Vagina (tissue), 2 donors: ENCODE measurements around the gene ELN.

Source experiments
- CTCF ChIP-seq, 3 experiments: fragments of 450-650 bp in 2 of 3; fragments of 200-600 bp in 1 of 3; sonication (generic) in 1 of 3; IDR thresholded peaks; one replicate each; pipeline ENCODE4 v1.5.1; 2017 to 2019; ENCODE audit warnings: antibody characterized with exemption in 3 of 3, mild to moderate bottlenecking in 2 of 3, moderate library complexity in 2 of 3
- POLR2A ChIP-seq, 2 donors: fragments of 450-650 bp; IDR thresholded peaks; one replicate each; pipeline ENCODE4 v1.6.1; 2017; ENCODE audit warnings: antibody characterized with exemption in 2 of 2, mild to moderate bottlenecking in 2 of 2, moderate library complexity in 2 of 2
- POLR2AphosphoS5 ChIP-seq, 2 donors: sonication (generic); formaldehyde crosslinking; IDR thresholded peaks; one replicate each; pipeline ENCODE4 v1.9.0; 2017; ENCODE audit warnings: antibody characterized with exemption in 2 of 2, mild to moderate bottlenecking in 2 of 2, low read depth in 1 of 2; ENCODE audit not compliant: insufficient read depth in 1 of 2

GRCh38 chr7:74010407-74010806 is 17.6 kb upstream of the ELN start:
- TF ChIP-seq POLR2AphosphoS5 (IDR thresholded peaks at IDR 0.05; ENCODE audit: insufficient read depth in 1 of 2, low read depth in 1 of 2) (no peak), POLR2A (IDR thresholded peaks at IDR 0.05) (no peak), CTCF (IDR thresholded peaks at IDR 0.05) (no peak)
